Activated CD8-positive, alpha-beta T cell treated with anti-CD3 and anti-CD28 coated beads for 36 hours (primary cell): ENCODE measurements around the gene LMAN1L. TPM values are rescaled to one million over a fixed set of nuclear protein-coding genes. Genes with fewer than 3 reads are reported as not detected.

Experiments
- ATAC-seq: fragments of 200-7000 bp; cut with Tn5 transposase; one replicate; pipeline ENCODE4 v1.10.0; 2021; ENCODE audit warnings: mild to moderate bottlenecking, moderate library complexity
- CTCF ChIA-PET: fragments of 350-600 bp; sonication (Branson Sonifier 250); formaldehyde crosslinking; loops from one replicate; lab custom pipeline; 2021; ENCODE audit warnings: antibody characterized with exemption; lab: Charles Lee
- POLR2A ChIA-PET: fragments of 350-600 bp; sonication (Branson Sonifier 250); formaldehyde crosslinking; loops from one replicate; lab custom pipeline; 2021; ENCODE audit warnings: antibody characterized with exemption; lab: Charles Lee
- DNase-seq: peaks from one replicate; pipeline ENCODE4 v3.0.0-alpha.2; 2020
- H3K27ac Mint-ChIP-seq: one replicate; pipeline ENCODE4 v1.8.0; 2021; ENCODE audit warnings: mild to moderate bottlenecking, mixed read lengths
- H3K27me3 Mint-ChIP-seq: one replicate; pipeline ENCODE4 v1.8.0; 2021; ENCODE audit warnings: mixed read lengths
- H3K36me3 Mint-ChIP-seq: one replicate; pipeline ENCODE4 v1.8.0; 2021; ENCODE audit warnings: low read depth, mixed read lengths
- H3K4me1 Mint-ChIP-seq: one replicate; pipeline ENCODE4 v1.8.0; 2021; ENCODE audit warnings: low read depth, mixed read lengths
- H3K4me3 Mint-ChIP-seq: one replicate; pipeline ENCODE4 v1.8.0; 2021; ENCODE audit warnings: mild to moderate bottlenecking, moderate library complexity, mixed read lengths
- H3K9me3 Mint-ChIP-seq: one replicate; pipeline ENCODE4 v1.8.0; 2021; ENCODE audit warnings: mixed read lengths
- CTCF ChIP-seq: fragments of 200-600 bp; IDR thresholded peaks from one replicate; pipeline ENCODE4 v1.8.0; 2022; ENCODE audit warnings: antibody characterized with exemption, mild to moderate bottlenecking
- intact Hi-C: fragments of 100-400 bp; cut with micrococcal nuclease; formaldehyde crosslinking; loops from one replicate; pipeline ENCODE4 v1.10.0; 2022
- total RNA-seq, 2 experiments: library from RNA; stranded (reverse); gene quantifications; one replicate each; pipeline ENCODE4 v1.2.3, GENCODE V29; 2021

LMAN1L gene
- total RNA-seq, 2 experiments from 2014 or later, result 0.11 TPM; not detected in 1

GRCh38 chr15:74768771-74769342, 43.8 kb upstream of the LMAN1L start:
- peaks cover 24% of the 10 kb centered on the region for H3K4me1 Mint-ChIP-seq
- no peaks in the 10 kb centered on the region for H3K9me3 Mint-ChIP-seq
- peaks cover 2% of the 10 kb centered on the region for H3K27me3 Mint-ChIP-seq
- peak overlapping the region; percentile 44 for H3K27ac Mint-ChIP-seq
- intact Hi-C loops, result loop anchor here (1.0 kb wide), 1 partner anchor 134 kb away; no protein-coding TSS in a partner anchor
- H3K4me3 Mint-ChIP-seq, result peak overlapping the region; percentile 19
- peak; percentile 59 for ATAC-seq
- peak; percentile 85 for TF ChIP-seq CTCF
- ChIA-PET POLR2A (interaction anchor here (1.0 to 21.2 kb wide), 10 partner anchors 8 to 152 kb away, joined by 3 to 410 read pairs (median 6); partner anchors contain the start of gene CSK), CTCF (interaction anchor here (0.6 to 30.3 kb wide), 54 partner anchors 11 to 397 kb away, joined by 3 to 1327 read pairs (median 5); partner anchors contain the start of genes CLK3, CPLX3, CSK and CYP1A2)
- no peaks in the 10 kb centered on the region for H3K36me3 Mint-ChIP-seq
- peak; percentile 74 for DNase-seq

DNA sequence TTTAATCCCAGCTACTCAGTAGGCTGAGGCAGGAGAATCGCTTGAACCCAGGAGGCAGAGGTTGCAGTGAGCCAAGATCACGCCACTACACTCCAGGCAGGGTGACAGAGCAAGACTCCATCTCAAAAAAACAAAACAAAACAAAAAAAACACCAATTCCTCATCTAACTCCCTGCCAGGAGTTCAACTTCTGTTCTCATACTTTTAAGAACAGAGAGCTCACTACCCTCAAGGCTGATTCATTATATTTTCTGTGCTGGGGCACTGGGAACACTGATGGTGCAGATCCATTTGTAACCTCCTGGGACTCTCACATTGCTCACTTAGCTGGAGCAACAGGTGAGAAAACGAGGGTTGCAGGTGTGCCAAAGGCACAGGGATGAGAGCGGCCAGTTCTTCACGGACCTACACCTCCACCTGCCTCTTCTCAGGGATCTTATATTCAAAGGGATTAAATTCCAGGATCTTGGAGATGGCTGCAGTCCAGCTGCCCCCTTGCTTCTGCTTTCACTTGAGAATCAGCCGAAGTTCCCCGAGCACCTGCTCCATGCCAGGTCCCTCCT, 43.1 kb upstream of the LMAN1L start:
- no peak overlapping the region for H3K27ac Mint-ChIP-seq
- H3K4me1 Mint-ChIP-seq, result peaks cover 29% of the 10 kb centered on the region
- no peak for TF ChIP-seq CTCF
- no peak for DNase-seq
- peaks cover 2% of the 10 kb centered on the region for H3K27me3 Mint-ChIP-seq
- ATAC-seq, result no peak
- ChIA-PET CTCF (interaction anchor here (0.6 to 30.3 kb wide), 59 partner anchors 8 to 400 kb away, joined by 3 to 1327 read pairs (median 4); partner anchors contain the start of genes CLK3, CPLX3, CSK and CYP1A1), POLR2A (interaction anchor here (0.6 to 21.2 kb wide), 11 partner anchors 8 to 169 kb away, joined by 3 to 410 read pairs (median 7); partner anchors contain the start of gene CSK)
- no peaks in the 10 kb centered on the region for H3K36me3 Mint-ChIP-seq
- H3K9me3 Mint-ChIP-seq, result no peaks in the 10 kb centered on the region
- no peak overlapping the region for H3K4me3 Mint-ChIP-seq
- intact Hi-C loops, result loop anchor here (1.0 to 2.0 kb wide), 2 partner anchors 31 to 134 kb away; no protein-coding TSS in a partner anchor

DNA sequence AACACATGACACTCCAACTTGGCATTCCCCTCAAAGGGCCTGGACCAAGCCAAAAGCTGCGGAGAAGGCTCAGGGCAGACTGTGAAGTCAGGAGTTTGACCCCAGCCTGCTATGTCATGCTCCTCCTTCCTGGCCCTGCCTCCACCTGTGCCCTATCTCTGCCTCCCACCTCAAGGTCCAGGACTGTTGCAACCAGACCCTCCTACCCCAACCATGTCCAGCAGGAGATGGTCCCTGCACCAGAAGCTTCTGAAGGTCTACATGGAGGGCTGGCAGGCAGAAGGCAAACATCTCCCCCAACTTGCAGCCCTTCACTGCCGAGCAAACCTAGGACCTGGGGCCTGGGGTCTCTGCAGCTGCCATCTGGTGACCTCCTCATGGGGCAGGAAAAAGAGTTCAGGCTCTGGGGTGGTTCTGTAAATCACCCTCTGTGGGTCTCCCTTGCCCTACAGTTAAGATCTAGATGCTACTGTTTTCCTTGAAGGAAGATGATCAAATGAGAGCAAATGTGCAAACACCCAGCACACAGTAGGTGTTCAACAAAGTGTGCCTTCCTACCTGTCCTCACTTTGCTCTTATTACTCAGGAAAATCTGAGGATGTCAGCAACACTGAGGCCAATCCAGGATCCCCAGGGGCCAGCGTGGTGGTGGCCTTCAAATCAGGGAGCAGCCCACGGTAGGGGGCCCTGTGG, 42.3 kb upstream of the LMAN1L start:
- Mint-ChIP-seq H3K27me3 (no peaks in the 10 kb centered on the region), H3K9me3 (no peaks in the 10 kb centered on the region), H3K4me1 (peaks cover 34% of the 10 kb centered on the region), H3K36me3 (no peaks in the 10 kb centered on the region), H3K4me3 (no peak overlapping the region), H3K27ac (no peak overlapping the region)
- intact Hi-C loops, result loop anchor here (2.0 kb wide), 1 partner anchor 30 kb away; no protein-coding TSS in a partner anchor
- ATAC-seq (no peak), DNase-seq (no peak)
- ChIA-PET CTCF (interaction anchor here (0.5 to 30.3 kb wide), 55 partner anchors 8 to 401 kb away, joined by 3 to 1327 read pairs (median 5); partner anchors contain the start of genes CLK3, CSK, CYP1A1 and CYP1A2), POLR2A (interaction anchor here (0.7 to 21.2 kb wide), 10 partner anchors 10 to 398 kb away, joined by 4 to 410 read pairs (median 8); partner anchors contain the start of gene CSK)
- no peak for TF ChIP-seq CTCF

GRCh38 chr15:74773329-74773728, 39.3 kb upstream of the LMAN1L start:
- ChIA-PET POLR2A (interaction anchor here (1.0 to 21.2 kb wide), 3 partner anchors 17 to 32 kb away, joined by 3 to 410 read pairs (median 31); no protein-coding TSS in a partner anchor), CTCF (interaction anchor here (1.3 to 30.3 kb wide), 10 partner anchors 11 to 181 kb away, joined by 3 to 1327 read pairs (median 58); partner anchors contain the start of genes CSK and ULK3)
- ATAC-seq, result no peak
- no peaks in the 10 kb centered on the region for H3K27me3 Mint-ChIP-seq
- intact Hi-C loops, result no loop called here
- H3K4me3 Mint-ChIP-seq, result no peak overlapping the region
- no peak for DNase-seq
- no peak overlapping the region for H3K27ac Mint-ChIP-seq
- no peaks in the 10 kb centered on the region for H3K36me3 Mint-ChIP-seq
- H3K4me1 Mint-ChIP-seq, result peaks cover 63% of the 10 kb centered on the region
- H3K9me3 Mint-ChIP-seq, result no peaks in the 10 kb centered on the region
- TF ChIP-seq CTCF, result no peak
